OCI-LY7 (cell line): Measurements from ENCODE around the gene KCNK15. TPM values are rescaled to one million over a fixed set of nuclear protein-coding genes. Genes with fewer than 3 reads are reported as not detected.

Experiments
- BruUV-seq: library from RNA; stranded (reverse); fragments of 400-500 nt; replicated peaks from 2 replicates; lab custom pipeline; 2021; lab: Mats Ljungman, UMichigan
- CTCF ChIA-PET: fragments of 300-600 bp; sonication (Branson Sonifier 250); formaldehyde crosslinking; loops from one replicate; lab custom pipeline; 2022; ENCODE audit warnings: antibody characterized with exemption; ENCODE audit not compliant: unreplicated experiment; lab: Charles Lee
- POLR2A ChIA-PET: fragments of 300-600 bp; sonication (Branson Sonifier 250); formaldehyde crosslinking; loops from one replicate; lab custom pipeline; 2022; ENCODE audit warnings: antibody characterized with exemption; lab: Charles Lee
- DNase-seq: peaks from one replicate; pipeline ENCODE4 v3.0.0-alpha.2; 2015; ENCODE audit warnings: low spot score
- H2AFZ ChIP-seq: fragments of 200-600 bp; sonication (generic), shearing (Covaris generic); 2 replicates; pipeline ENCODE4 v1.6.1; 2014; ENCODE audit warnings: mild to moderate bottlenecking, antibody characterized with exemption, low read length, moderate library complexity
- H3K27ac ChIP-seq: fragments of 200-600 bp; sonication (generic); 2 replicates; pipeline ENCODE4 v1.5.1; 2014; ENCODE audit warnings: mixed run types, low read depth, mild to moderate bottlenecking, moderate library complexity, low read length, inconsistent platforms; ENCODE audit not compliant: poor library complexity, severe bottlenecking
- H3K36me3 ChIP-seq: fragments of 200-600 bp; sonication (generic); 2 replicates; pipeline ENCODE4 v1.6.1; 2014; ENCODE audit warnings: mild to moderate bottlenecking, antibody characterized with exemption, low read length, moderate library complexity, mixed read lengths; ENCODE audit not compliant: insufficient read depth
- H3K4me1 ChIP-seq: fragments of 200-600 bp; sonication (generic); 2 replicates; pipeline ENCODE4 v1.5.1; 2014; ENCODE audit warnings: mild to moderate bottlenecking, low read length; ENCODE audit not compliant: insufficient read depth, poor library complexity, severe bottlenecking
- H3K4me2 ChIP-seq: fragments of 200-600 bp; sonication (generic); 2 replicates; pipeline ENCODE4 v1.6.1; 2014; ENCODE audit warnings: mild to moderate bottlenecking, low read length
- H3K4me3 ChIP-seq: fragments of 200-600 bp; sonication (generic); 2 replicates; pipeline ENCODE4 v1.5.1; 2014; ENCODE audit warnings: mild to moderate bottlenecking, low read depth, low read length; ENCODE audit not compliant: poor library complexity, severe bottlenecking
- H3K79me2 ChIP-seq: fragments of 200-600 bp; sonication (generic); 2 replicates; pipeline ENCODE4 v1.6.1; 2016; ENCODE audit warnings: low read depth, mild to moderate bottlenecking, low read length, moderate library complexity, mixed read lengths; ENCODE audit not compliant: insufficient read depth
- H3K9me2 ChIP-seq: fragments of 200-600 bp; sonication (generic); 2 replicates; pipeline ENCODE4 v1.6.1; 2016; ENCODE audit warnings: mild to moderate bottlenecking, low read length, mixed read lengths; ENCODE audit not compliant: insufficient read depth
- H3K9me3 ChIP-seq: fragments of 200-600 bp; sonication (generic); 2 replicates; pipeline ENCODE4 v1.6.1; 2014; ENCODE audit warnings: mild to moderate bottlenecking, mixed run types, low read length, mixed read lengths
- H4K20me1 ChIP-seq: fragments of 200-600 bp; sonication (generic); 2 replicates; pipeline ENCODE4 v1.6.1; 2014; ENCODE audit warnings: mild to moderate bottlenecking, antibody characterized with exemption, low read length, moderate library complexity, mixed read lengths; ENCODE audit not compliant: insufficient read depth
- CTCF ChIP-seq: fragments of 200-600 bp; sonication (generic); conservative IDR thresholded peaks from 2 replicates; pipeline ENCODE4 v1.5.1; 2014; ENCODE audit warnings: mild to moderate bottlenecking, antibody characterized with exemption, low read length, moderate library complexity, mixed read lengths
- EZH2phosphoT487 ChIP-seq: fragments of 200-600 bp; sonication (generic); IDR thresholded peaks from 2 replicates; pipeline ENCODE4 v1.6.1; 2018; ENCODE audit warnings: low read depth, borderline replicate concordance, mild to moderate bottlenecking, mixed run types, antibody characterized with exemption, low read length, moderate library complexity, mixed read lengths
- intact Hi-C: fragments of 100-400 bp; cut with micrococcal nuclease; formaldehyde crosslinking; loops from one replicate; pipeline ENCODE4 v1.10.0; 2022; ENCODE audit not compliant: unreplicated experiment
- total RNA-seq, 2 experiments: library from RNA; depleted of rRNA in 1 of 2; stranded (reverse); fragments of >200 nt in 1 of 2; shearing (Covaris generic) in 1 of 2; gene quantifications; 2 replicates each; pipeline ENCODE4 v1.2.3, GENCODE V29; 2014 to 2022

The KCNK15 gene
- total RNA-seq, 2 experiments from 2014 or later: not detected

- CTCF ChIA-PET: interaction anchor here (0.6 to 2.2 kb wide), 3 partner anchors 8 to 116 kb away, joined by 3 to 6 read pairs (median 3); no protein-coding TSS in a partner anchor
- H3K9me2 ChIP-seq: no peaks in the 10 kb centered on the region
- BruUV-seq: no TSS peak
- no peak for DNase-seq
- H3K9me3 ChIP-seq: no peaks in the 10 kb centered on the region
- peak overlapping the region; percentile 31; the same call in 1 of the 2 replicates for H2AFZ ChIP-seq
- no peak for TF ChIP-seq EZH2phosphoT487
- TF ChIP-seq CTCF: no peak
- H3K4me3 ChIP-seq: peak overlapping the region; percentile 34
- no peak overlapping the region for H3K27ac ChIP-seq
- intact Hi-C loops: loop anchor here (1.0 kb wide), 1 partner anchor 121 kb away; no protein-coding TSS in a partner anchor
- peak overlapping the region; percentile 59 for H3K4me2 ChIP-seq
- H3K36me3 ChIP-seq: no peaks in the 10 kb centered on the region
- no peaks in the 10 kb centered on the region for H4K20me1 ChIP-seq
- H3K4me1 ChIP-seq: peaks cover 12% of the 10 kb centered on the region
- no peaks in the 10 kb centered on the region for H3K79me2 ChIP-seq
- POLR2A ChIA-PET: interaction anchor here (0.6 to 1.2 kb wide), 2 partner anchors 8 to 101 kb away, joined by 3 to 5 read pairs; no protein-coding TSS in a partner anchor
Measured at GRCh38 chr20:44746367-44747165, 901 bp downstream of the KCNK15 start.

GRCh38 chr20:44747166-44748004, 1.7 kb downstream of the KCNK15 start:
- intact Hi-C loops: loop anchor here (1.0 kb wide), 1 partner anchor 120 kb away; no protein-coding TSS in a partner anchor
- CTCF ChIA-PET: interaction anchor here (0.5 to 2.2 kb wide), 10 partner anchors 9 to 160 kb away, joined by 3 to 6 read pairs (median 3); no protein-coding TSS in a partner anchor
- peak; percentile 78 for DNase-seq
- no peak overlapping the region for H3K4me2 ChIP-seq
- no peaks in the 10 kb centered on the region for H3K36me3 ChIP-seq
- H3K4me1 ChIP-seq: peaks cover 12% of the 10 kb centered on the region
- H3K9me2 ChIP-seq: no peaks in the 10 kb centered on the region
- no peaks in the 10 kb centered on the region for H3K9me3 ChIP-seq
- BruUV-seq: no TSS peak
- H2AFZ ChIP-seq: peak overlapping the region; percentile 58; the same call in 1 of the 2 replicates
- H3K4me3 ChIP-seq: no peak overlapping the region
- POLR2A ChIA-PET: interaction anchor here (0.6 to 1.2 kb wide), 5 partner anchors 9 to 142 kb away, joined by 3 to 5 read pairs (median 3); no protein-coding TSS in a partner anchor
- no peak overlapping the region for H3K27ac ChIP-seq
- H4K20me1 ChIP-seq: no peaks in the 10 kb centered on the region
- TF ChIP-seq EZH2phosphoT487 (no peak), CTCF (peak; percentile 94)
- H3K79me2 ChIP-seq: no peaks in the 10 kb centered on the region
